NT2/D1 (cell line): ENCODE data around the gene ITPKB.
"Not testable (repeated sequence)": the region's sequence is repeated elsewhere in the genome, so short reads cannot be mapped to it uniquely, and the experiment has no call there.

ENCODE experiments used
- DNase-seq: peaks from one replicate; pipeline ENCODE4 v3.0.0-alpha.2; 2011; ENCODE audit warnings: low read depth, low spot score
- H3K27me3 ChIP-seq: 2 replicates; pipeline ENCODE4 v1.6.0; 2011; ENCODE audit warnings: mild to moderate bottlenecking; ENCODE audit not compliant: insufficient read length, insufficient read depth
- H3K36me3 ChIP-seq: 2 replicates; pipeline ENCODE4 v1.6.1; 2011; ENCODE audit warnings: mild to moderate bottlenecking, low read length, mixed read lengths; ENCODE audit not compliant: insufficient read depth, insufficient read length
- H3K4me1 ChIP-seq: 2 replicates; pipeline ENCODE4 v1.5.1; 2011; ENCODE audit not compliant: insufficient read depth, insufficient read length
- H3K4me3 ChIP-seq: 2 replicates; pipeline ENCODE4 v1.5.1; 2011; ENCODE audit warnings: low read depth; ENCODE audit not compliant: insufficient read length
- H3K9ac ChIP-seq: 2 replicates; pipeline ENCODE4 v1.6.0; 2011; ENCODE audit warnings: low read depth; ENCODE audit not compliant: insufficient read length
- H3K9me3 ChIP-seq: 2 replicates; pipeline ENCODE4 v1.5.1; 2011; ENCODE audit warnings: mild to moderate bottlenecking, low read length; ENCODE audit not compliant: insufficient read depth
- SUZ12 ChIP-seq: IDR thresholded peaks from 2 replicates; pipeline ENCODE4 v1.6.1; 2011; ENCODE audit not compliant: insufficient read length, insufficient read depth; ENCODE audit errors: extremely low read depth
- YY1 ChIP-seq: IDR thresholded peaks from 2 replicates; pipeline ENCODE4 v1.6.1; 2011; ENCODE audit not compliant: insufficient read length, insufficient read depth
- ZNF274 ChIP-seq: IDR thresholded peaks from 2 replicates; pipeline ENCODE4 v1.6.1; 2011; ENCODE audit warnings: mild to moderate bottlenecking, low read depth, low read length

ITPKB gene

GRCh38 chr1:226640321-226641136 lies 98.6 kb downstream of the ITPKB start:
- TF ChIP-seq ZNF274 (no peak), YY1 (no peak), SUZ12 (no peak)
- Histone ChIP-seq H3K9ac (no peak overlapping the region), H3K36me3 (peaks cover 65% of the 10 kb centered on the region)

DNA sequence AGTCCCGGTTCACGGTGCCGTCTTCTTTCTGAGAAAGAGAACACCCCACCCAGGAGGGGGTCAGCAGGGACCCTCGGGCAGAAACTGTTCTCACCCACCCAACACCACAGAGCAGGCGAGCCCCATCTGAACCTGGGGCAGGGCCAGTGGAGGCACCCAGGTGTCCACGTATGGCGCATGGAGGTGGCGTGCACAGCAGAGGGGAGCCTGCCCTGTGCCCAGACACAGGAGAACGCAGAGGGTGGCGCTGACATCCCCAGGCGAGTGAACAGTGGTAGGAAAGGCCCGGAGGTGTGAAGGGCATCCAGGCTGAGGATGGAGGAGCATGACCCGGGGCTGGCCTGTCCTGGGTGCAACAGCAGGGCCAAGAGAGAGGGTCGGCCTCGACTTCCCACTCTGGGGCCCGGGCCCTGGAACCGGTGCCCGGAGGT lies 99.4 kb downstream of the ITPKB start:
- Histone ChIP-seq H3K9me3 (no peaks in the 10 kb centered on the region), H3K27me3 (no peaks in the 10 kb centered on the region), H3K4me3 (no peak overlapping the region), H3K36me3 (peaks cover 59% of the 10 kb centered on the region), H3K9ac (no peak overlapping the region), H3K4me1 (peaks cover 37% of the 10 kb centered on the region)
- no peak for TF ChIP-seq YY1
- no peak for TF ChIP-seq ZNF274
- no peak for TF ChIP-seq SUZ12
- DNase-seq = no peak

More at GRCh38 chr1:226640321-226641136, 98.6 kb downstream of the ITPKB start:
- Histone ChIP-seq H3K4me3 (no peak overlapping the region), H3K9me3 (no peaks in the 10 kb centered on the region), H3K27me3 (no peaks in the 10 kb centered on the region), H3K4me1 (peaks cover 45% of the 10 kb centered on the region)
- no peak for DNase-seq

DNA sequence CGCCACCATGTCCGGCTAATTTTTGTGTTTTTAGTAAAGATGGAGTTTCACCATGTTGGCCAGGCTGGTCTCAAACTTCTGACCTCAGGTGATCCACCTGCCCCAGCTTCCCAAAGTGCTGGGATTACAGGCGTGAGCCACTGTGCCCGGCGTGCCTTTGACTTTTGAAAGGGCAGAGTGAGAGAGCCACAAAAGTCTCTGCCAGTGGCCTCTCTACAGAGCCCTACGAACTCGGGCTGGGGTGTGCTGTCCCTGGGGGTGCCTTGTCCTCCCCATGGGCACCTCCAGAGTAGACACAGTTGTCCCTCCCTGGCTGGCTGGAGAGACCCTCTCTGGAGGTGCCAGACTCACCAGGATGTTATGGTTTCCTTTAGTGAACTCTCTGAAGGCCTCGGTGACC lies 99.9 kb downstream of the ITPKB start:
- H3K27me3 ChIP-seq, DNase-seq, H3K9ac ChIP-seq, H3K4me3 ChIP-seq, H3K9me3 ChIP-seq: not testable (repeated sequence)
- Histone ChIP-seq H3K4me1 (peaks cover 39% of the 10 kb centered on the region), H3K36me3 (peaks cover 57% of the 10 kb centered on the region)

GRCh38 chr1:226638608-226639007 lies 100.5 kb downstream of the ITPKB start:
- peaks cover 33% of the 10 kb centered on the region for H3K4me1 ChIP-seq

DNA sequence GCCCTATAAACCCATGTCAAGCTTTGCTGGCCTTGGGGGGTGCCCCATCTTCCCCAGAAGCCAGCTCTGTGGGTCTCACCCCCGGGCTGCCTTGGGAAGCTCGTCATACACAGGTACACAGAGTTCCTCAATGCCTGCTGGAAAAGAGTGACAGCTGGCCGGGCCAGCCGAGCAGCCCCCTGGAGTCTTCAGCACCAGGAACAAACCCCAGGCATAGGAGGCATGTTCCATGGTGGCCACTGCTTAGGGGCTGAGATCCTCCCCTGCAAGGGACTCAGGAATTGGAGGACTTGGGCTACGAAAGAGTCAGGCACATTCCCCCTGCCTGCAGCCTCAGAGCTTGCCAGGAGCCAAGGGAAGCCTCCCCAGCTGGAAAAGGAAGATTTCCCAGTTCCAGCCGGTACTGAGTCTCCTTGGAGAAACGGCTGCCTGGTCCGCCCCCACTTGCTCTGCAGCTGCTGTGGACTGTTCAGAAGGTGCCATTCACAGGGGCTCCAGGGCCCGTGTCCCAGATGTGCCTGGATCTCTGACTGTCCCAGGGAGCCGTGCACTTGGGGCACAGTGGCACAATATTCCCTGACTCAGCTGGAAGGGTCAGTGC lies 101.0 kb downstream of the ITPKB start:
- peaks cover 29% of the 10 kb centered on the region for H3K4me1 ChIP-seq
- no peak overlapping the region for H3K9ac ChIP-seq
- no peaks in the 10 kb centered on the region for H3K9me3 ChIP-seq
- H3K27me3 ChIP-seq = no peaks in the 10 kb centered on the region
- DNase-seq = no peak
- H3K4me3 ChIP-seq = no peak overlapping the region
- no peak for TF ChIP-seq YY1
- no peak for TF ChIP-seq ZNF274
- TF ChIP-seq SUZ12 = no peak
- H3K36me3 ChIP-seq = peaks cover 55% of the 10 kb centered on the region

More at GRCh38 chr1:226638608-226639007, 100.5 kb downstream of the ITPKB start:
- Histone ChIP-seq H3K9ac (no peak overlapping the region), H3K4me3 (no peak overlapping the region), H3K9me3 (no peaks in the 10 kb centered on the region), H3K27me3 (no peaks in the 10 kb centered on the region), H3K36me3 (peaks cover 54% of the 10 kb centered on the region)
- DNase-seq = no peak
- TF ChIP-seq YY1 = no peak
- TF ChIP-seq ZNF274 = no peak
- TF ChIP-seq SUZ12 = no peak

DNA sequence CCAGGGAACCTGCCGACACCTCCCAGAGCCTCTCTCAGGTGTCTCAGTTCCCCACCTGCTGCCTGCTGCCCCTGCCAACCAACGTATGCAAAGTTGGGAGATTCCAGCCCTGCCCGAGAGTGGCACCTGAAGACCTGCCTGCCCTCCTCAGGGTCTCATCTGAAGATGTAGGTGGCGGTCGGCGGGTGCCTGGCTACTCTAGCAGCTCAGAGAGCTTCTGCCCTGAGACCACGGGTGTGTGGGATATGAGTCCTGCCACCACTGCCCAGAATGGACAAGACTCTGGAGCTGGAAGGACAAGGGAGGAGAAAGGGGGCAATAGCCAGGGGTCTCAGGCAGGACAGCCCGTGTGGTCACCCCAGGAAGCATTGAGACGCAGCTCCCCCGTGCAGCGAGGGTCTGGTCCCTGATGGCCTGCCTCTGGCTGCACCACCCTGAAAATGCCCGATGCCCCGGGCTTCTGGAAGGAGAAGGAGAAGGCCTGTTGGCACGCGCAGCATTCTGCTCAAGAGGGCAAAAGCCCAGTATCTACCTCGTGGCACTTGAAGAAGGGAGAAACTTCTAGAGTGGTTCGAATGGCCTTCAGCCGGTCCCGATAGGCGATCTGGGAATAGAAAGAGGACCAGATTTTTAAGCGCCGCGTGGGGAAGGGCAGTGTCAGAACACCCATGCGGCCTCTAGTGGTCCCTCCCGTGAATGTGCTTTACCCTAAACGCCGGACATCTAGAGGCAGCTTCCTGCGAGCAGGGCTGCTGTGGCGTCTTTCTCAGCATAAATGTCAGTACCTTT lies 101.7 kb downstream of the ITPKB start:
- Histone ChIP-seq H3K9ac (no peak overlapping the region), H3K9me3 (no peaks in the 10 kb centered on the region), H3K4me1 (peaks cover 23% of the 10 kb centered on the region), H3K36me3 (peaks cover 60% of the 10 kb centered on the region), H3K27me3 (no peaks in the 10 kb centered on the region), H3K4me3 (no peak overlapping the region)
- no peak for DNase-seq
- TF ChIP-seq SUZ12 (no peak), YY1 (no peak), ZNF274 (no peak)

DNA sequence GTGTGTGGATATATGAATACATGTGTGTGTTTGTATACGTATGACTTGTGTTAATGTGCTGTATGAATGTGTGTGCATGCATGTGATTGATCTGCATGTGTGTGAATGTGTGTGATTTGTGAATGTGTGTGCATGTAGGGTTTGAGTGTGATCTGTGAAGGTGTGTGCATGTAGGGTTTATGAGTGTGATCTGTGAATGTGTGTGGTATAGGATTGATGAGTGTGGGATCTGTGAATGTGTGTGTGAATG lies 102.3 kb downstream of the ITPKB start:
- DNase-seq = no peak
- no peaks in the 10 kb centered on the region for H3K9me3 ChIP-seq
- no peaks in the 10 kb centered on the region for H3K27me3 ChIP-seq
- no peak overlapping the region for H3K9ac ChIP-seq
- peaks cover 57% of the 10 kb centered on the region for H3K36me3 ChIP-seq
- no peak overlapping the region for H3K4me3 ChIP-seq
- no peak for TF ChIP-seq ZNF274
- TF ChIP-seq YY1 = no peak
- no peak for TF ChIP-seq SUZ12
- H3K4me1 ChIP-seq = peaks cover 21% of the 10 kb centered on the region
